ENCODE measurements around the gene PLCB1. TPM values are rescaled to one million over a fixed set of nuclear protein-coding genes. Genes with fewer than 3 reads are reported as not detected.

PLCB1 gene
- total RNA-seq, 4 donors from 2014 or later: 72.9 to 115 (median 76.3) TPM

DNA sequence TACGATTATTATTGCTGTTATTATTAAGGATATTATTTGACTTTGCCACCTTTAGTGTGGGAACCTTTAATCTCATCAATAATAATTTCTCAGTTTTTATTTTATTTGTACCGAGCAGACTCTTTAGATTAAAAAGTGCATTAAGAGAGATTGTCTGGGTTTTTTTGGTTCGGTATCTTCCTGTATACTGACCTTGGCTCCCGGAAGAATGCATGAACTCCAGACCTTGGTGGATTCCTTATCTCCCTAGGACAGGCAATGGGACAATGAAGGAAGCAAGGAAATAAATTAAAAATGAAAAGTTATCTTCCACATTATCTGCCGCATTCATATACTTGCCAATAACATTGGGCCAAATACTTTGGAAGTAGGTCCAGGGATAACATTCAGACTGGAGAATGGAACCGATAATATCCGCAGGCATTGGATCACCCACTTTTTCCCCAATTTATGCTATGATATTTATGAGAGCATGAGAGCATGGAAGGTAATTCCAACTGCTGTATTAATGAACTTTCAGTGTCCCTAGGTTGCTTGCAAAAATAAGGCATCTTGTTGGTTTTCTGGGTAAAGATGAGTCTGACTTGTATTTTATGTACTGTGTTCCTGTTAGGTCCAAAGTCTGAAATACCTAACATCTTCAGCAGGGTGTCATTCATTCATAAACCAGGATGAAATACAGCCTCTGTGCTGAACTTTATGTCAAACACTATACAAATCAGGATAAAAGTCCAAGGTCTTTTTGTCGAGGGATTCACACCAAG, 232.1 kb downstream of the PLCB1 start:
- H3K27me3 ChIP-seq: no peaks in the 10 kb centered on the region
- TF ChIP-seq EP300 (IDR thresholded peaks at IDR 0.05): no peak
- TF ChIP-seq, protein P1, sequence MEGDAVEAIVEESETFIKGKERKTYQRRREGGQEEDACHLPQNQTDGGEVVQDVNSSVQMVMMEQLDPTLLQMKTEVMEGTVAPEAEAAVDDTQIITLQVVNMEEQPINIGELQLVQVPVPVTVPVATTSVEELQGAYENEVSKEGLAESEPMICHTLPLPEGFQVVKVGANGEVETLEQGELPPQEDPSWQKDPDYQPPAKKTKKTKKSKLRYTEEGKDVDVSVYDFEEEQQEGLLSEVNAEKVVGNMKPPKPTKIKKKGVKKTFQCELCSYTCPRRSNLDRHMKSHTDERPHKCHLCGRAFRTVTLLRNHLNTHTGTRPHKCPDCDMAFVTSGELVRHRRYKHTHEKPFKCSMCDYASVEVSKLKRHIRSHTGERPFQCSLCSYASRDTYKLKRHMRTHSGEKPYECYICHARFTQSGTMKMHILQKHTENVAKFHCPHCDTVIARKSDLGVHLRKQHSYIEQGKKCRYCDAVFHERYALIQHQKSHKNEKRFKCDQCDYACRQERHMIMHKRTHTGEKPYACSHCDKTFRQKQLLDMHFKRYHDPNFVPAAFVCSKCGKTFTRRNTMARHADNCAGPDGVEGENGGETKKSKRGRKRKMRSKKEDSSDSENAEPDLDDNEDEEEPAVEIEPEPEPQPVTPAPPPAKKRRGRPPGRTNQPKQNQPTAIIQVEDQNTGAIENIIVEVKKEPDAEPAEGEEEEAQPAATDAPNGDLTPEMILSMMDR (IDR thresholded peaks at IDR 0.05): no peak
- TF ChIP-seq POLR2A (IDR thresholded peaks at IDR 0.05; ENCODE audit: low read depth): no peak
- TF ChIP-seq POLR2AphosphoS5 (IDR thresholded peaks at IDR 0.05): no peak
- no peak for DNase-seq (ENCODE audit: extremely low spot score)
- peaks cover 0 to 19% (median 11%) of the 10 kb centered on the region in 4 donors for H3K4me1 ChIP-seq
- H3K4me3 ChIP-seq: no peak overlapping the region
- 94% methylated on average over 8 of the region's 8 CpGs for WGBS
- H3K9me3 ChIP-seq: no peaks in the 10 kb centered on the region
- H3K36me3 ChIP-seq: no peaks in the 10 kb centered on the region
- no peak overlapping the region for H3K27ac ChIP-seq (replicated peaks in 1 of 4)
- intact Hi-C loops (cut with DNase I): no loop called here

DNA sequence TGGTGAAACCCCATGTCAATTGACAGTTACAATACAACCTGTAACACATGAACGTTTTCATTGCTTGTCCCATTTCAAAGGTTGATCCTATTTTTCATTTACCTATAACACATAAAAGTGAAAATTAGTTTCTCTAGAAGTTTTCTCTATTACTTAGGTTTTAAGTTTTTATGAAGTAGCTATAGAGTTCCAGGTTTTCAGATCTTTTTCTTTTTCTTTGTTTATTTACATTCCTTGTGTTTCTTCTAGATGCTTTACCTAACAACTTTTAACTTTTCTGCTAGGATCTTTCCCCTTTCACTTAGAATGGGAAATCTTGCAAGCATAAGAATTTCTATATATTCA, 232.6 kb downstream of the PLCB1 start:
- H3K9me3 ChIP-seq: no peaks in the 10 kb centered on the region
- H3K4me3 ChIP-seq: no peak overlapping the region
- intact Hi-C loops (cut with DNase I): no loop called here
- no peaks in the 10 kb centered on the region for H3K27me3 ChIP-seq
- no peak for DNase-seq (ENCODE audit: extremely low spot score)
- H3K27ac ChIP-seq (replicated peaks in 1 of 4): no peak overlapping the region
- no peaks in the 10 kb centered on the region for H3K36me3 ChIP-seq
- 77% methylated on average over 1 of the region's 1 CpG for WGBS
- peaks cover 0 to 19% (median 11%) of the 10 kb centered on the region in 4 donors for H3K4me1 ChIP-seq
- TF ChIP-seq POLR2A (IDR thresholded peaks at IDR 0.05; ENCODE audit: low read depth): no peak
- TF ChIP-seq, protein P1 (IDR thresholded peaks at IDR 0.05): no peak
- no peak for TF ChIP-seq EP300 (IDR thresholded peaks at IDR 0.05)
- no peak for TF ChIP-seq POLR2AphosphoS5 (IDR thresholded peaks at IDR 0.05)

DNA sequence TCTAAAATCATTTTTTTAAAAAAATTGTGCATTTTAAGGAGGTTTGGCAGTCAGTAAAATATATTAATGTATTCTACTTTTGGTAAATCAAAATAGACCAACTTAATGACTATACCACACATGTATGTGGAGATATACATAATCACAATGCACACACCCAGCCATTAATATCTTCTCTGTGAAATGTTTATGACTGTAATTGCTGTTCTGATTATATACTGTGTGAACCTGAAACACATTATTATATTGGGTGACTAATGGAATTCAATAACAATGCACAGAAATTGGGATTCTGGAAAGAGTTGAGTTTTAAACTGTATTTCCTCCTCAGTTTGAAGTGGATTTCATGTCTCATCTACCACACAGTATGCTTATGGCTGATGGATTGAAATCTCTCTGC, 233.6 kb downstream of the PLCB1 start:
- DNase-seq (ENCODE audit: extremely low spot score): no peak
- peaks cover 0 to 12% (median 6%) of the 10 kb centered on the region in 4 donors for H3K4me1 ChIP-seq
- no peak overlapping the region for H3K4me3 ChIP-seq
- H3K9me3 ChIP-seq: no peaks in the 10 kb centered on the region
- no peak for TF ChIP-seq POLR2AphosphoS5 (IDR thresholded peaks at IDR 0.05)
- TF ChIP-seq POLR2A (IDR thresholded peaks at IDR 0.05; ENCODE audit: low read depth): no peak
- TF ChIP-seq EP300 (IDR thresholded peaks at IDR 0.05): no peak
- TF ChIP-seq, protein P1 (IDR thresholded peaks at IDR 0.05): no peak
- intact Hi-C loops (cut with DNase I): no loop called here
- H3K27me3 ChIP-seq: no peaks in the 10 kb centered on the region
- no peaks in the 10 kb centered on the region for H3K36me3 ChIP-seq
- H3K27ac ChIP-seq (replicated peaks in 1 of 4): no peak overlapping the region

DNA sequence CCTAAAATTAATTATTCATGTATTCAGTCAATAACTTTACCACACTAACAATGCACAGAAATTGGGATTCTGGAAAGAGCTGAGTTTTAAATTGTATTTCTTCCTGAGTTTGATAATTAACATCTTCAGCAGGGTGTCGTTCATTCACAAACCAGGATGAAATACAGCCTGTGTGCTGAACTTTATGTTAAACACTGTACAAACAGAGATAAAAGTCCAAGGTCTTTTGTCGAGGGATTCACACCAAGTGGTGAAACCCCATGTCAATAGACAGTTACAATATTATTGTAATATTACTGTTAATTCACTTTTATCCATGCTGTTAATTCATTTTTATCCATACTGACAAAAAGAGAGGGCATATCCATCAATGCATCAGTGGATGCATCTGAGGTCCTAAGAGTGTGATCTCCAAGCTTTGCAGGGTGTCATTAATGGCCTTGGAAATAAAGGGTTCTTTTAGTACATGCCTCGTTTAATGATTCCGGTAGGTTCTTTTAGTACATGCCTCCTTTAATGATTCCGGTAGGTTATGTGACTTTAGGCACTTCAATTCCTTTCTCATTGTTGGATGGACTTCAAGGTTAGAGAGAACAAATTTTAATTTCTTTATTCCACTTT, 234.3 kb downstream of the PLCB1 start:
- H3K36me3 ChIP-seq: no peaks in the 10 kb centered on the region
- H3K4me1 ChIP-seq: peaks cover 0 to 4% (median under 1%) of the 10 kb centered on the region in 4 donors
- intact Hi-C loops (cut with DNase I): no loop called here
- no peak overlapping the region for H3K27ac ChIP-seq (replicated peaks in 1 of 4)
- TF ChIP-seq EP300 (IDR thresholded peaks at IDR 0.05) (no peak), POLR2A (IDR thresholded peaks at IDR 0.05; ENCODE audit: low read depth) (no peak), POLR2AphosphoS5 (IDR thresholded peaks at IDR 0.05) (no peak)
- TF ChIP-seq, protein P1 (IDR thresholded peaks at IDR 0.05): no peak
- no peak for DNase-seq (ENCODE audit: extremely low spot score)
- H3K27me3 ChIP-seq: no peaks in the 10 kb centered on the region
- 86% methylated on average over 5 of the region's 5 CpGs for WGBS
- no peak overlapping the region for H3K4me3 ChIP-seq
- H3K9me3 ChIP-seq: no peaks in the 10 kb centered on the region

All from esophagus muscularis mucosa (tissue), 4 donors.